Measurements from ENCODE around the gene RTTN.
A peak's percentile ranks its signal among the peaks of the same experiment; 100 is the strongest.
"Not testable (repeated sequence)": the region's sequence is repeated elsewhere in the genome, so short reads cannot be mapped to it uniquely, and the experiment has no call there.

Gene RTTN

GRCh38 chr18:70107091-70107490 lies 98.4 kb downstream of the RTTN start:
- no peak for TF ChIP-seq CTCF (IDR thresholded peaks at IDR 0.05; ENCODE audit: low read length, missing control alignments)
- no peak for DNase-seq (ENCODE audit: low read depth)
- H3K4me3 ChIP-seq (replicated peaks; ENCODE audit: low read depth, low read length): no peak overlapping the region

- not testable (repeated sequence) for DNase-seq (ENCODE audit: low read depth); H3K4me3 ChIP-seq (replicated peaks; ENCODE audit: low read depth, low read length)
Measured at GRCh38 chr18:70102854-70103253, 102.6 kb downstream of the RTTN start.

- no peak for DNase-seq (ENCODE audit: low read depth)
- no peak overlapping the region for H3K4me3 ChIP-seq (replicated peaks; ENCODE audit: low read depth, low read length)
- TF ChIP-seq CTCF (IDR thresholded peaks at IDR 0.05; ENCODE audit: low read length, missing control alignments): no peak
Measured at GRCh38 chr18:70089858-70090257, 115.6 kb downstream of the RTTN start.

- no peak for TF ChIP-seq CTCF (IDR thresholded peaks at IDR 0.05; ENCODE audit: low read length, missing control alignments)
- no peak for DNase-seq (ENCODE audit: low read depth)
- H3K4me3 ChIP-seq (replicated peaks; ENCODE audit: low read depth, low read length): no peak overlapping the region
Measured at GRCh38 chr18:70086085-70086484, 119.4 kb downstream of the RTTN start.

GRCh38 chr18:70085641-70086040 lies 119.8 kb downstream of the RTTN start:
- TF ChIP-seq CTCF (IDR thresholded peaks at IDR 0.05; ENCODE audit: low read length, missing control alignments): no peak
- no peak overlapping the region for H3K4me3 ChIP-seq (replicated peaks; ENCODE audit: low read depth, low read length)
- no peak for DNase-seq (ENCODE audit: low read depth)

GRCh38 chr18:70082430-70082829 lies 123.1 kb downstream of the RTTN start:
- TF ChIP-seq CTCF (IDR thresholded peaks at IDR 0.05; ENCODE audit: low read length, missing control alignments): no peak
- no peak for DNase-seq (ENCODE audit: low read depth)
- no peak overlapping the region for H3K4me3 ChIP-seq (replicated peaks; ENCODE audit: low read depth, low read length)

- no peak for DNase-seq (ENCODE audit: low read depth)
- no peak for TF ChIP-seq CTCF (IDR thresholded peaks at IDR 0.05; ENCODE audit: low read length, missing control alignments)
- H3K4me3 ChIP-seq (replicated peaks; ENCODE audit: low read depth, low read length): no peak overlapping the region
Measured at GRCh38 chr18:70078106-70078505, 127.4 kb downstream of the RTTN start.

GRCh38 chr18:70075906-70076305 lies 129.6 kb downstream of the RTTN start:
- peak; percentile 27 for TF ChIP-seq CTCF (IDR thresholded peaks at IDR 0.05; ENCODE audit: low read length, missing control alignments)

More at GRCh38 chr18:70075906-70076305, 129.6 kb downstream of the RTTN start:
- peak; percentile 21 for DNase-seq (ENCODE audit: low read depth)
- H3K4me3 ChIP-seq (replicated peaks; ENCODE audit: low read depth, low read length): no peak overlapping the region

Data from fibroblast of pulmonary artery (primary cell).